Aorta (tissue), 5 donors: Measurements from ENCODE around the gene STIP1. TPM values are rescaled to one million over a fixed set of nuclear protein-coding genes. Genes with fewer than 3 reads are reported as not detected.

ENCODE experiments used
- ATAC-seq: fragments of 200-7000 bp; cut with Tn5 transposase; one replicate; pipeline ENCODE4 v1.9.1; 2022; ENCODE audit warnings: moderate library complexity; ENCODE audit not compliant: low FRiP score
- DNase-seq, 2 donors: peaks; one replicate each; pipeline ENCODE4 v3.0.0-alpha.2; 2020
- H3K27ac ChIP-seq, 2 donors: one replicate each; pipeline ENCODE4 v1.5.1; 2013; ENCODE audit warnings: low read length in 2 of 2, mild to moderate bottlenecking in 2 of 2, moderate library complexity in 2 of 2, control low read depth in 1 of 2, inconsistent platforms in 1 of 2, low read depth in 1 of 2
- H3K27me3 ChIP-seq, 2 donors: one replicate each; pipeline ENCODE4 v1.6.1; 2013; ENCODE audit warnings: control low read depth in 1 of 2, low read length in 1 of 2, mild to moderate bottlenecking in 1 of 2, moderate library complexity in 1 of 2; ENCODE audit not compliant: insufficient read depth in 2 of 2, control insufficient read depth in 1 of 2
- H3K36me3 ChIP-seq, 2 donors: one replicate each; pipeline ENCODE4 v1.6.1; 2013; ENCODE audit warnings: control low read depth in 1 of 2, low read length in 1 of 2, mild to moderate bottlenecking in 1 of 2; ENCODE audit not compliant: insufficient read depth in 2 of 2, control insufficient read depth in 1 of 2
- H3K4me1 ChIP-seq, 2 donors: one replicate each; pipeline ENCODE4 v1.6.1; 2013; ENCODE audit warnings: low read length in 2 of 2, control low read depth in 1 of 2, mild to moderate bottlenecking in 1 of 2, moderate library complexity in 1 of 2; ENCODE audit not compliant: insufficient read depth in 2 of 2, control insufficient read depth in 1 of 2
- H3K4me3 ChIP-seq, 2 donors: one replicate each; pipeline ENCODE4 v1.5.1; 2013; ENCODE audit warnings: low read length in 2 of 2, control low read depth in 1 of 2, mild to moderate bottlenecking in 1 of 2
- H3K9me3 ChIP-seq: one replicate; pipeline ENCODE4 v1.6.1; 2013; ENCODE audit warnings: mild to moderate bottlenecking, low read length; ENCODE audit not compliant: control insufficient read depth
- WGBS, 2 donors: extraction: QIAGEN DNeasy Blood & Tissue Kit; methylation state at CpG; one replicate each; pipeline ENCODE4 v1.1.7; 2013; 5-methylcytosine and 5-hydroxymethylcytosine counted together
- intact Hi-C, 2 donors: fragments of 100-400 bp; cut with DNase I; formaldehyde crosslinking; loops; one replicate each; pipeline versions ENCODE4 v1.14.2 to v1.15.0; 2022
- polyA plus RNA-seq, 2 donors: library from polyadenylated mRNA; stranded (reverse); fragments of 200-250 nt; gene quantifications; one replicate each; pipeline ENCODE4 v1.2.3, GENCODE V29; 2013
- total RNA-seq, 2 donors: library from RNA; stranded (reverse); fragmentation: NEBNext Ultra II Directional; extraction: Animal tissue kit (Norgen Biotek cat#: 25700); gene quantifications; one replicate each; pipeline ENCODE4 v1.2.1, GENCODE V29; 2021
- donor health status: healthy with polysubstance abuse.
- donor health status: Bipolar disorder and iron deficiency.
- donor health status: DM: no; HTN: no; CAD: no.
- donor health status: DM: no; HTN: no; CAD: no.
- donor health status: DM: yes; HTN: yes; CAD: no.

STIP1 gene
- total and polyA plus RNA-seq, 4 donors: 31.0 to 111 (median 54.2) TPM

DNA sequence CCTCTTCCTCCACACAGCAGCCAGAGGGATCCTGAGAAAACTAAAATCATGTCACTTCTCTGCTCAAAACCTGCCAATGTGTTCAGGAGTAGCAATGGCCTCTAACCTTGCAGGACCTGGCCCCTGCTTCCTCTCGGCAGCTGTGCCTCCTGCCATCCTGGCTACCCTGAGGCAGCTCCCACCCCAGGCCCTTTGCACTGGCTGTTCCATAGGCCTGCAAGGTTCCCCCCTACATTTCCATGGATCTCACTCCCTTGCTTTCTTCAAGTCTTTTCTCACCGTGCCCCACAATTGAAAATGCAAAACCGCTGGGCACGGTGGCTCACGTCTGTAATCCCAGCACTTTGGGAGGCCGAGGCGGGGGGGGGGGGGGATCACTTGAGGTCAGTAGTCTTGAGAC, 2.1 kb upstream of the STIP1 start:
- no peak for ATAC-seq
- H3K4me1 ChIP-seq: no peaks in the 10 kb centered on the region
- H3K36me3 ChIP-seq: no peaks in the 10 kb centered on the region
- no peaks in the 10 kb centered on the region for H3K27me3 ChIP-seq
- H3K4me3 ChIP-seq: no peak overlapping the region
- no peak overlapping the region for H3K27ac ChIP-seq
- H3K9me3 ChIP-seq: no peaks in the 10 kb centered on the region
- 87 to 89% methylated on average over 7 of the region's 7 CpGs for WGBS, 2 donors
- no peak for DNase-seq
- intact Hi-C loops: no loop called here

DNA sequence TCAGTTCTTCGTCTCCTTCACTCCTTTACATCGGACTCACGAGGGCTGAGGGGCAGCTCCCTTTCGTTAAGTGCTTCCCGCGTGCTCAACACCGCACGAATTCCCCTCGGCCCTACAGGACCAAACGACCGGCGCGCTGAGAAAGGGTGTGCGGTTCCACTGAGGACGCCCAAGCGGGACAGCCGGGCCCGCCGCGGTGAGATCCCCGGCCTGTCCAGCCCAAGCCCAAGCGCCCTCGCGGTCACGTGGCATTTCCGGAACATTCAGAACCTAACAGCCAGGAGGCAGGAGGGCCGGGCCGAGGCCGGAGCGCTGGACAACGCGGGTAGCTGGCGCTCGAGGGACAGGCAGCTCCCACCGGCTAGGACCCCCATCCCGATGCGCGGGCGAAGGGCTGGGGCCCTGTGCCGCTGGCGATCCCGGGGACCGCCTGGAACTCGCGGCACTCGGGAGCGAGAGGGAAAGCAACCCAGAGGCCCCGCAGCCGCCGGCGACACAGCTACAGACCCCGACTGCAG, 737 bp upstream of the STIP1 start:
- ATAC-seq: peak; percentile 83
- peak overlapping the region; percentile 47 to 80 for H3K27ac ChIP-seq
- intact Hi-C loops: loop anchor here in 1 of 2 donors (5.0 kb wide), 2 partner anchors 42 to 117 kb away; partner anchors contain the start of genes CATSPERZ, NUDT22 and TRPT1
- H3K9me3 ChIP-seq: no peaks in the 10 kb centered on the region
- H3K4me3 ChIP-seq: peak overlapping the region; percentile 22 to 52
- peak; percentile 93 to 96 for DNase-seq
- H3K36me3 ChIP-seq: no peaks in the 10 kb centered on the region
- H3K4me1 ChIP-seq: no peaks in the 10 kb centered on the region
- WGBS, 2 donors: 0 to 1% methylated on average over 52 of the region's 52 CpGs
- H3K27me3 ChIP-seq: no peaks in the 10 kb centered on the region

DNA sequence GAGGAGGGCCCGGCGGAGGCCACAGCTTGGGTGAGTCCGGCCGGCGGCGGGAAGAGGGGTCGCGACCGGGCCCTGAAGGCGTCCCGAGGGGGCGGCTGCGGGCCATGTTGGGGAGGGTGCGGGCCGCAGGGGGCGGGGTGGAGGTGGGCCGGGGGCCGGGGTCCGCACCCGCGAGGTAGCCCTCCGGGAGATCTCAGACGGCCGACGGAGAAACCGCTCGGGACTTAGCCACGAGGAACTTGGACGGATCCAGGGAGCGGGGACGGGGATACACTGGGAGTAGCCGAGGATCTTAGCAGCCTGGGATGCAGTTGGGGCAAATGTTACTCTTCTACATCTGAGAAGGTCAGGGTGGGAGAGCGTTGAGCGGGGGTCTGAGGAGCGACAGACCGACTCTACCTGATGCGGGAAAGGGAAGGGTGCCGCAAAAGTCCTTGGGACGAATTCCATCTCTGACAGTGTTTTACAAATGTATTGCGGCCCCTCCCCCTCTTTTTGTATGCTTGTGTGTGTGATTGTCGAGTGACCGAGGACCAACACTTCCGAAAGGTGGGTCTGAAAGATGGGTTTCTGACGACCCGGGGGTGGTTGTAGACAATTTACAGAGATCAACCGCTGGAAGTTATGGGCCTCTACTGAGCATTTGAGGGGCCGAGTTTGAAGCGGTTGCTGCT, 658 bp downstream of the STIP1 start:
- 1% methylated on average over 45 to 48 of the region's 48 CpGs for WGBS, 2 donors
- ATAC-seq: no peak
- H3K27me3 ChIP-seq: no peaks in the 10 kb centered on the region
- no peaks in the 10 kb centered on the region for H3K9me3 ChIP-seq
- no peaks in the 10 kb centered on the region for H3K36me3 ChIP-seq
- no peak overlapping the region for H3K27ac ChIP-seq
- H3K4me1 ChIP-seq: no peaks in the 10 kb centered on the region
- no peak overlapping the region for H3K4me3 ChIP-seq
- intact Hi-C loops: loop anchor here in 1 of 2 donors (5.0 kb wide), 2 partner anchors 41 to 116 kb away; partner anchors contain the start of genes CATSPERZ, NUDT22 and TRPT1
- DNase-seq: no peak

DNA sequence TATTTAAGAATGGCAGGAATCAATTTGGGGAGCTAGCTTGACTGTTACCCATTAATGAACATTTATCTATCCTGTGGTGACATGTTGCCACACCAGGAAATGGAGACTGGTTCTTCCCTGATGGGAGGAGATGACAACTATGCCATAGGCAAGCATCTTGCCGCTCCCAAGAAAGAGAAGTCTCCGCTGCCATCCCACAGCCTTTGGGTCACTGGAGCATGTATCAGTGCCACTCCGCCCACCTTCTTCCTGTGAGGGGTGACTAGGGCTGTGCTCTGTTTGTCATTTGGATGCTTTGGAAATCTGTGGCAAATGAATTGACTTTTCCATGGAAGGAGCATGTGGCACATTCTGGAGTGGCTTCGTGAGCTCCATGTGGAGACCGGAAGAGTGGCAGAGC, 6.5 kb downstream of the STIP1 start:
- no peak overlapping the region for H3K4me3 ChIP-seq
- intact Hi-C loops: no loop called here
- no peaks in the 10 kb centered on the region for H3K27me3 ChIP-seq
- no peaks in the 10 kb centered on the region for H3K9me3 ChIP-seq
- H3K36me3 ChIP-seq: peaks cover 3 to 14% of the 10 kb centered on the region in 2 donors
- DNase-seq: no peak
- no peaks in the 10 kb centered on the region for H3K4me1 ChIP-seq
- no peak overlapping the region for H3K27ac ChIP-seq
- 90 to 91% methylated on average over 5 of the region's 5 CpGs for WGBS, 2 donors
- no peak for ATAC-seq

DNA sequence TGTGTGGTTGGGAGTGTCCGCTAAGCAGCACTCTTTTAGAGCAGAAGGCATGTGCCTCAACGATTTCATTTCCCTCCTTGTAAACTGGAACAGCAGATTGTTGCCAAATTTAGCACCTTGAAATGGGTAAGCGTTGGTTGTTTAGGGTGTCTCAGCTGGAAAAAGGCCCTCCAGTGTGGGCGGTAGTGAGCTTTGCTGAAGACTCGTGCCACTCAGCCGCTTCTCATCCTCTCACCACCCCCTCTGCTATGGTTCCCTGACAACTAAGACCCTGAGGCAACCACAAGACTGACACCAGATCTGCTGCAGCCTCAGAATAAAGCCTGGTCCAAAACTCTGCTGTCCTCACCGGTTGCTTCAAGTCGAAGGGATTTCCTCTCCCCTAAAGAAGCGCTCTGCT, 10.7 kb downstream of the STIP1 start:
- DNase-seq: no peak
- H3K27me3 ChIP-seq: no peaks in the 10 kb centered on the region
- ATAC-seq: no peak
- H3K27ac ChIP-seq: no peak overlapping the region
- H3K4me3 ChIP-seq: no peak overlapping the region
- WGBS, 2 donors: 79 to 83% methylated on average over 9 of the region's 9 CpGs
- intact Hi-C loops: no loop called here
- H3K36me3 ChIP-seq: peaks cover 13 to 20% of the 10 kb centered on the region in 2 donors
- no peaks in the 10 kb centered on the region for H3K9me3 ChIP-seq
- no peaks in the 10 kb centered on the region for H3K4me1 ChIP-seq

- WGBS, 2 donors: 95 to 96% methylated on average over 2 of the region's 2 CpGs
- H3K27ac ChIP-seq: no peak overlapping the region
- ATAC-seq: no peak
- no peak overlapping the region for H3K4me3 ChIP-seq
- no peaks in the 10 kb centered on the region for H3K27me3 ChIP-seq
- DNase-seq: no peak
- intact Hi-C loops: no loop called here
- no peaks in the 10 kb centered on the region for H3K9me3 ChIP-seq
- H3K36me3 ChIP-seq: peaks cover 13 to 23% of the 10 kb centered on the region in 2 donors
- no peaks in the 10 kb centered on the region for H3K4me1 ChIP-seq
Measured at GRCh38 chr11:64198511-64198910, 12.5 kb downstream of the STIP1 start.

- Histone ChIP-seq H3K36me3 (peaks cover 10 to 17% of the 10 kb centered on the region in 2 donors), H3K4me1 (no peaks in the 10 kb centered on the region), H3K27ac (no peak overlapping the region), H3K4me3 (no peak overlapping the region), H3K9me3 (no peaks in the 10 kb centered on the region), H3K27me3 (no peaks in the 10 kb centered on the region)
- intact Hi-C loops: loop anchor here in 1 of 2 donors (5.0 kb wide), 1 partner anchor 101 kb away; the partner anchor contains the start of gene CATSPERZ
- ATAC-seq (no peak), DNase-seq (no peak)
- WGBS, 2 donors: 70 to 73% methylated on average over 3 of the region's 3 CpGs
Measured at GRCh38 chr11:64201543-64201942, 15.6 kb downstream of the STIP1 start.

DNA sequence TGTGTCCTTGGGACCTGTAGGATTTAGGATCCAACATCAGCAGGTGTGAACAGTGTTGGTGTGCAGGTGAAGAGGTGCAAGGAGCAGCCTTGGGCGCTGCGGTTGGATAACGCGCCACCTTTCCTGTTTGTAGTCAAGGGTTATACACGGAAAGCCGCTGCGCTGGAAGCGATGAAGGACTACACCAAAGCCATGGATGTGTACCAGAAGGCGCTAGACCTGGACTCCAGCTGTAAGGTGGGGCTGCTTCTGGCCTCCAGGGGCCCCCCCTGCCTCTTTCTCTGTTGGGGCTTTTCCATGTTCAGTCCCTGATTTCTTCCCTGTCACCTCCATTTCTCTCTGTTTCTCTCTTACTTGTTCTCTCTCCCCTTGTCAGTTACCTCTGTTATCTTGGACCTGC, 17.0 kb downstream of the STIP1 start:
- DNase-seq: no peak
- H3K27me3 ChIP-seq: no peaks in the 10 kb centered on the region
- no peaks in the 10 kb centered on the region for H3K9me3 ChIP-seq
- peaks cover 8 to 10% of the 10 kb centered on the region in 2 donors for H3K36me3 ChIP-seq
- 95 to 99% methylated on average over 7 to 9 of the region's 9 CpGs for WGBS, 2 donors
- no peak overlapping the region for H3K27ac ChIP-seq
- no peak overlapping the region for H3K4me3 ChIP-seq
- intact Hi-C loops: loop anchor here in 1 of 2 donors (5.0 kb wide), 1 partner anchor 99 kb away; the partner anchor contains the start of gene CATSPERZ
- ATAC-seq: no peak
- H3K4me1 ChIP-seq: no peaks in the 10 kb centered on the region
